NCI-H524 (cell line): Measurements from ENCODE around the gene MRPS10.
"Not testable (repeated sequence)": the region's sequence is repeated elsewhere in the genome, so short reads cannot be mapped to it uniquely, and the experiment has no call there.

Source experiments
- DNase-seq, 2 experiments: peaks; one replicate each; lab custom pipeline; 2025; lab: John Stamatoyannopoulos, UW

The MRPS10 gene

DNA sequence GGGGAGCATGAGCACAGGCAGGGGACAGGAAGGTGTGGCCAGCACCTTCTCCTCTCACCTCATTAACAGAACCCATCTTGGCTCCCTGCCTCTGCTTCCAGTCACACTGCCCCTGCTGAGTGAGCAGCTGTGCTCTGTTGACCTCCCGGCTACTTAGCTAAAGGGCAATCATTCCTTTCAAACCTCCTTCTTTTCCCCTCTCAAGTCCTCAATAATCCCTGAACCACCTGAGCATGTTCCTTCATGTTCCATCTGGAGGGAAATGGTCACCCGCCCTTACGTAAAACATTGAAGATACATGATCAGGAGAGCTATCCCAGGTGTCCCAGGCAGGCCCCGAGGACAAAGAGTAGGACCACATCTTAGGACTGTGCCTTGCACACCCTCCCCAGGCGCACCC, 21.7 kb upstream of the MRPS10 start:
- peak; percentile 62 to 86 for DNase-seq

- no peak for DNase-seq
These were observed 20.2 kb upstream of the MRPS10 start for GRCh38 chr6:42237857-42238256.

GRCh38 chr6:42236682-42237473, 19.2 kb upstream of the MRPS10 start:
- DNase-seq: no peak

DNA sequence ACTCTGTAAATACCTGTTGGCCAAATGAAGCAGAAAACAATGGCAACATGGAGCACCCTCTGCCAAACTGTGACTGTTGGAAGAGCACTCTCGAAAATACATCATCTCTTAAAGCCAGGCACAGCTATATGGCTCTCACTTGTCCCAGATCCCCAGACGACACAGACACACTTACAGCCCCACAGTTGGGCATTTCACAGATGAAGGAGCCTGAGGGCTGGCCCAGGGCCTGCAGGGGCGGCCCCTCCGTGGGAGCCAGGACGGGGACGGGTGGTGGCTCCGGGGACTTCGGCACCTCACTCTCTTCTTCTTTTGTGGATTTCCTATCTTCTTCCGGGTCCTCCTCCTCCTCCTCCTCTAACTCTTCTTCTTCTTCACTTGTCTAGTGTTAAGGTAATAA, 18.4 kb upstream of the MRPS10 start:
- no peak for DNase-seq

- DNase-seq: no peak
These were observed 14.4 kb upstream of the MRPS10 start for GRCh38 chr6:42232035-42232434.

DNA sequence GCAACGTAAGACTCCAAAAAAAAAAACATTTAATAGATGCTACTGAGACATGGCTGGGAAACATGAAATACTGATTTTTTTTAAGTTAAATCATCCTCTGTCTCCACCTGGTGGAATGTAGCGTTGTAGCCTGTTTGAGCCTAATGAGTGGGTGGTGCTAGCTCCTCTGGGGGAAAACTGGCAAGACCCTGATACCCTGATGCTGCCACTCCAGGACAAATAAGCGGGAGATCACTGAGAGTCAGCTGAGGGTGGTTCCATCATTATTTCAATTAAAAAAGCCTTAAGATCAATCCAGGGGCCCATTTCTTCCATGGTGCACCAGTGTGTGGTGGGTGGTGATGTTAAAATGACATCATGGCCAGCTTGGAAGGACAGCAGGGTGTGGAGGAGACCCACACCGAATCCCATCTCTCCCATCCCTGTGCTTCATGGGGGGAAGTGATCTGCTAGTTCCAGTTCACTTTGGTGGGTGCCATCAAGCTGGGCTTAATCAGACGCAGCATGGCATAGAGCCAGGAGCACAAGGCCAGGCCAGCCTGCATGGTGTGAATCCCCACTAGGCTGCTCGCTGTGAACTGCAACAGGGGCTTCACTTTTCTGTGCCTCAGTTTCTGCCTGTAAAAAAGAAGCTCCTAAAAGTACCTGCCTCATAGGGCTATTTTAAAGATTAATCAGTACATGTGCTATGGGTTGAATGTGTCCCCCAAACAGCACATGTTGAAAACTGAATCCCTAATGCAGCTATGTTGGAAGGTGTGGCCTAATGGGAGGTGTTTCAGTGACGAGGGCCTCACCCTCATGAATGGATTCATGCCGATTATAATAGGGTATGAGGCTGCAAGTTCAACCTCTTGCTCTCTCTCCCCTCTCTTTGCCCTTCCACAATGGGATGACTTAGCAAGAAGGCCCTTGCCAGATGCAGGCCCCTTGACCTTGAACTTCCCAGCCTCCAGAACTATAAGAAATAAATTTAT, 13.0 kb upstream of the MRPS10 start:
- peak in 1 of 2 experiments; percentile 7 for DNase-seq

DNA sequence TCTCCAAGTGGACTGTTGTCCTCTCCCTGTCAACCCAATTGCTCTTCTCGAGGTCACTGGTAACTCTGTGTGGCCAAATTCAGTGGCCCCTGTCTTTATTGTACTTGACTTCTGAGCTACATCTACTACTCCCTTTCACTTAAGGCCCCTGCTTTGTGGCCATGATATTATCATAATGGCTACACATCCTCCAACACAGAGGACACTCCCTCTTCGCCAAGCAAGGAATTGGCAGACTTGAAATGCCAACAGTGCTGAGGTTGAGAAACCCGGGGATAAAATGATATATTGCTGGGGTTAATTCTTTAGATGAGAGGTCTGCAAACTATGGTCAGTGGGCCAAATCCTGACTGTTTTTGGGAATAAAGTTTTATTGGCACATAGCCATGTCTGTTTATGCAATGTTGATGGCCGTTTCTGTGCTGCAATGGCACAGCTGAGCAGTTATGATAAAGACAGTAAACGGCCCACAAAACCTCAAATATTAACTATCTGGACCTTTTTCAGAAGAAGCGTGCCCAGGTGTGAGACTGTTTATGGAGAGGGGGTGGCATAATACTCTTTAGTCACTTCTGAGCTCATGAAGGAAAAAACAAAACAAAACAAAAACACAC, 12.0 kb upstream of the MRPS10 start:
- no peak for DNase-seq

- DNase-seq: no peak
These were observed 10.6 kb upstream of the MRPS10 start for GRCh38 chr6:42228305-42228704.

DNA sequence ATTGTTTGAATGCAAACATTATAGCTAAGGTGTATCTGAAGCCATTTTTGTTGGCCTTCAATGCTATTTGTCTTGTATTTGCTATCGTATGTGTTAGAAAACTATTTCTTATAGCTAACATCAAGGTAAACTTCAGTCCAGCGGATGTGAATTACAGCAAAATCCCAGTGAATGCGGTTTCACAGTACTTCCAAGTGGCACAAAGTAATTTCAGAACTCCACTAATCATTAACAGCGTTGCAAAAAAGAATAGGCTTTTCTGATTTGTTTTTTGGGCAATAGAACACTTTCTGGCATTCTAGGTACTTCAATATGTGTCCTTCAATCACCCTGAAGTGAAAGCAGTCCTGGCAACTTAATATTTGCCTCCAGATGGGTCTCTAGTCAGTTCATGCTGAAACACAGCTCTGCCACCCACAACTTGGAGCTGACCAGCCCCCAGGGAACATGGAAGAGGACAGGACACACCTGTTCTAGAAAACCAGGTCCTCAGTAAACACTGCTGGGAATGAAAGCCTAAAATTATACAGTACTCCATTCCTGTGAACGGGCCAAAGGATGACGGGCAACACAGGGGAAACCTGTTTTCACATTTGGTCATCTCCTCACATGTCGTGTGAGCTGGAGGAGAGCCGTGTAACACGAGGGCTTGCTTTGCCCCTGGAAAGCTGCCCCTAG, 9.7 kb upstream of the MRPS10 start:
- no peak for DNase-seq

DNA sequence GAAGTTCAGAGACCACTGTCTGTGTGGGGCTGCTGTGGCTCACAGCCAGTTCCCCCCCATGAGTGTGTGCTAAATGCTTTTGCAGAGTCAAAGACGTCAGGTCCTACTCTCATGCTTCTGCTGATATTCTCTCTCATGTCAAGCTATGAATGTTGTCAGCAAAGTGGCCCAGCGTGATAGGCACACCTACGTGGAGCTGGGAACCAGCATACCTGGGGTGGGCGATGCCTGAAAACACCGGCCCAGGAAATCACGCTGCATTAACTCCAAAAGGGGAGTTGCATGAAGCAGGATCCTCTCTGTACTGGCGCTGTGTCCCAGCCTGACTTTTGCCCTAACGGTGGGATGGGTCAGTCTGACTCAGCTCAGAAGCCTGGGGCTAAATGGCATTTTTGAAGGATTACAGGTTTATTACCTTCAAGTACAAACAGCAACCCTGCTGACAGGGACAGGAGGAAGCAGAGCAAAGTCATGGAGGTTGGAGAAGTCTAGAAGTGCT, 9.0 kb upstream of the MRPS10 start:
- DNase-seq: no peak

- DNase-seq: no peak
These were observed 8.5 kb upstream of the MRPS10 start for GRCh38 chr6:42226161-42226611.

- DNase-seq: no peak
These were observed 7.8 kb upstream of the MRPS10 start for GRCh38 chr6:42225419-42225818.

DNA sequence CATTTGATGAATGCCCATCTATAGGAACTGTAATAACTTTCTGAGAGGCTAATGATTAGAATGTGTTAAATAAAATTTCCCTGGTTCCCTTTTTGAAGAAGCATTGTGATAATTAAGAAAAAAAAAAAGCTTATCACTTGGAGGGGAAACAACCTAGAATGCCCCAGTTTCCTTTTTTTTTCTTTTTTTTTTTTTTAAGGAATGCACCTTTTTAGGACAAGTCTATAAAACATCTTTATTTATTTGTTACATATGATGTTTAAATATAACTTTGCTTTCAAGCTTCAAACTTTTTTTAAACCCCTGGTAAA, 7.3 kb upstream of the MRPS10 start:
- no peak for DNase-seq

GRCh38 chr6:42224222-42225028, 6.8 kb upstream of the MRPS10 start:
- DNase-seq: no peak

GRCh38 chr6:42222448-42222847, 4.8 kb upstream of the MRPS10 start:
- DNase-seq: no peak

GRCh38 chr6:42221546-42221945, 3.9 kb upstream of the MRPS10 start:
- DNase-seq: no peak

- DNase-seq: no peak
These were observed 3.1 kb upstream of the MRPS10 start for GRCh38 chr6:42220807-42221206.

GRCh38 chr6:42217157-42217518, 523 bp downstream of the MRPS10 start:
- no peak for DNase-seq

GRCh38 chr6:42216495-42216894, 1.2 kb downstream of the MRPS10 start:
- not testable (repeated sequence) for DNase-seq

GRCh38 chr6:42212442-42212841, 5.2 kb downstream of the MRPS10 start:
- DNase-seq: no peak

- DNase-seq: no peak
These were observed 5.9 kb downstream of the MRPS10 start for GRCh38 chr6:42211726-42212125.
